Epithelial cell of esophagus (primary cell): Measurements from ENCODE around the gene FAM118A.

Experiments used
- DNase-seq: peaks from one replicate; pipeline ENCODE4 v3.0.0; 2010; ENCODE audit warnings: low read depth
- H3K4me3 ChIP-seq: 2 replicates; pipeline ENCODE4 v1.5.1; 2011; ENCODE audit warnings: mild to moderate bottlenecking, low read length, control low read depth
- TF ChIP-seq, protein P1 (sequence below): IDR thresholded peaks from 2 replicates; pipeline ENCODE4 v1.5.1; 2011; ENCODE audit warnings: low read depth, mild to moderate bottlenecking, low read length, control low read depth, inconsistent platforms; ENCODE audit not compliant: insufficient read depth; ENCODE audit errors: missing control alignments

Gene FAM118A

DNA sequence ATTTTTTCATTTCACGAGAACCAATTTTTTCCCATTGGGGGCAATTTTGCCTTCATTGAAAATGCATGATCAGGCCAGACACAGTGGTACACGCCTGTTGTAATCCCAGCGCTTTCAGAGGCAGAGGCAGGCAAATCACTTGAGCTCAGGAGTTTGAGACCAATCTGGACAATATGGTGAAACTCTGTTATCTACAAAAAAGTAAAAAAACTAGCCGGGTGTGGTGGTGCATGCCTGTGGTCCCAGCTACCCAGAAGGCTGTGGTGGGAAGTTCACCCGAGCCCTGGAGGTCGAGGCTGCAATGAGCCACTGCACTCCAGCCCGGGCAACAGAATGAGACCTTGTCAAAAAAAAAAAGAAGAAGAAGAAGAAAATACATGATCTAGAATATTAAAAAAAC lies 44.2 kb upstream of the FAM118A start:
- TF ChIP-seq, protein P1, sequence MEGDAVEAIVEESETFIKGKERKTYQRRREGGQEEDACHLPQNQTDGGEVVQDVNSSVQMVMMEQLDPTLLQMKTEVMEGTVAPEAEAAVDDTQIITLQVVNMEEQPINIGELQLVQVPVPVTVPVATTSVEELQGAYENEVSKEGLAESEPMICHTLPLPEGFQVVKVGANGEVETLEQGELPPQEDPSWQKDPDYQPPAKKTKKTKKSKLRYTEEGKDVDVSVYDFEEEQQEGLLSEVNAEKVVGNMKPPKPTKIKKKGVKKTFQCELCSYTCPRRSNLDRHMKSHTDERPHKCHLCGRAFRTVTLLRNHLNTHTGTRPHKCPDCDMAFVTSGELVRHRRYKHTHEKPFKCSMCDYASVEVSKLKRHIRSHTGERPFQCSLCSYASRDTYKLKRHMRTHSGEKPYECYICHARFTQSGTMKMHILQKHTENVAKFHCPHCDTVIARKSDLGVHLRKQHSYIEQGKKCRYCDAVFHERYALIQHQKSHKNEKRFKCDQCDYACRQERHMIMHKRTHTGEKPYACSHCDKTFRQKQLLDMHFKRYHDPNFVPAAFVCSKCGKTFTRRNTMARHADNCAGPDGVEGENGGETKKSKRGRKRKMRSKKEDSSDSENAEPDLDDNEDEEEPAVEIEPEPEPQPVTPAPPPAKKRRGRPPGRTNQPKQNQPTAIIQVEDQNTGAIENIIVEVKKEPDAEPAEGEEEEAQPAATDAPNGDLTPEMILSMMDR, result no peak
- H3K4me3 ChIP-seq, result no peak overlapping the region
- no peak for DNase-seq

DNA sequence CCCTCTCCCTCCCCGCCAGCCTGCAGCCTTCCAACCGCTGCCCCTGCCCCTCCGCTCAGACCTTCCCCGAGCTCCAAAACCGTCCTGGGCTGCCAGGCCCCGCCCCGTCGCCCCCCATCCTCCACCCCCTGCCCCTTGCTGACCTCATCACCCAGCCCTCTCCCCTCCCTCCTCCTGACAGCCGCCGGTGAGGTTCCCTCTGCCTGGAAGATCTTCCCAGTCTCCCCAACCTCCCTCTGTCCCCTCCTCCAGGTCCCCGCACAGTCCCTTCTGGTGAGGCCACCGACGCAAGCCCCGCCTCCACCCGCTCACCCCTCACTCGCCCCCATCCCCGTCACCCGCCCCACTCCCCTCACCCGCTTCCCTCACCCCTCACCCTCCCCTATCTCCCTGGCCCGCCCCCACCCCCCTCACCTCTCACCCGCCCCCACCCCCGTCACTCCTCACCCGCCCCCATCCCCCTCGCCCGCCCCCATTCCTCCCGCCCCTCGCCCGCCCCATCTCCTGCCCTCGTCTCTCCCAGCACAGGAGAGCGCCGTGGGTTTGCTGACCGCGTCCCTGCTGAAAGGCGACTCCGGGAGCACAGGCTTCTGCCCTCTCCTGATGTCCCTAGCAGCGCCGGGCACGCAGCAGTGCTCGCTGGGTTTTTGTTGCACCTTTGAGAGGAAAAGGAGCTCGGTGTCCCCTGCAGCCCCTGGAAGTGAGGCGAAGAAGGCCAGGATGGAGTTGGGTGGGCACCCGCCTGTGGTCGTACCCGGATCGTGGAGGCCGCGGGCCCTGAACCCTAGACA lies 41.4 kb upstream of the FAM118A start:
- TF ChIP-seq, protein P1, result no peak
- DNase-seq, result no peak
- H3K4me3 ChIP-seq, result peak overlapping the region; percentile 59

DNA sequence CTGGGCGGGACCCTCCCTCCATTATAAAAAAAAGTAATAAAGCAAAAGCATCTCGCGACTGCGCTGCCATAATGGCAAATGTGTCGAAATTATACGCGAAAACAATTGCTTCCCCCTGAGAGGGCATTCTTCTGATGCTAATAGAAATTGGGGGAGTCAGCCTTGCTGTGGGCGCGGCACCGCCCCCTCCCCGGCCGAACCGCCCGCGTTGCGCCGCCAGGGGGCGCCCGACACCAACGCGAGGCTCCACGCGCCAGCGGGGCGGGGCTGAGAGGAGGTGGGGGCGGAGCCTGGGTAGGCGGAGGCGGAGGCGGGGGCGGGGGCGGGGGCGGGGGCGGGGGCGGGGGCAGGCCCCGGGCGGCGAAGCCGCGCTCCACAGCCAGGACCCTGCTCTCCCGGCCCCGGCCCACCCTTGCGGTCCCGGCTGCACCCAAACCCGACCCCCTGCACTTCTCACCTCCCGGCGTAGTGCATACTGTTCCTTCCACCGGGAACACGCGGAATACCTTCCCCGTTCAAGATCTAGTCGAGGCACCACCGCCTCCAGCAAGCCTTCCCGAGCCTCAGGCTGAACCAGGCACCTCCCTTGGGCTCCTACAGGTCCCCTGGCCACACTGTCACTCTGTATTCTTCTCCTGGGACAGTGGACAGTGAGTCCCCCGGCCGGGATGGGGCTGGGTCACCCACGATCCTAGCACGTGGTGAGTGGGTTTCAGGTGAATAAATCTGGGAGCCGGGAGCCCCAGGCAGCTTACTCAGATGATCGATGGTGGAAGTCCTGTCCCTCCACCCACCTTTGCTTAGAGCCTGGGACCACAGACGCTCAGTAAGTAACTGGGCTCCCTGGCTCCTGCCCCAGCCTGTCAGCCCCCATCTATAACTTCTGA lies 40.5 kb upstream of the FAM118A start:
- TF ChIP-seq, protein P1, result peak; percentile 42
- peak overlapping the region; percentile 59 for H3K4me3 ChIP-seq
- peak; percentile 64 for DNase-seq

DNA sequence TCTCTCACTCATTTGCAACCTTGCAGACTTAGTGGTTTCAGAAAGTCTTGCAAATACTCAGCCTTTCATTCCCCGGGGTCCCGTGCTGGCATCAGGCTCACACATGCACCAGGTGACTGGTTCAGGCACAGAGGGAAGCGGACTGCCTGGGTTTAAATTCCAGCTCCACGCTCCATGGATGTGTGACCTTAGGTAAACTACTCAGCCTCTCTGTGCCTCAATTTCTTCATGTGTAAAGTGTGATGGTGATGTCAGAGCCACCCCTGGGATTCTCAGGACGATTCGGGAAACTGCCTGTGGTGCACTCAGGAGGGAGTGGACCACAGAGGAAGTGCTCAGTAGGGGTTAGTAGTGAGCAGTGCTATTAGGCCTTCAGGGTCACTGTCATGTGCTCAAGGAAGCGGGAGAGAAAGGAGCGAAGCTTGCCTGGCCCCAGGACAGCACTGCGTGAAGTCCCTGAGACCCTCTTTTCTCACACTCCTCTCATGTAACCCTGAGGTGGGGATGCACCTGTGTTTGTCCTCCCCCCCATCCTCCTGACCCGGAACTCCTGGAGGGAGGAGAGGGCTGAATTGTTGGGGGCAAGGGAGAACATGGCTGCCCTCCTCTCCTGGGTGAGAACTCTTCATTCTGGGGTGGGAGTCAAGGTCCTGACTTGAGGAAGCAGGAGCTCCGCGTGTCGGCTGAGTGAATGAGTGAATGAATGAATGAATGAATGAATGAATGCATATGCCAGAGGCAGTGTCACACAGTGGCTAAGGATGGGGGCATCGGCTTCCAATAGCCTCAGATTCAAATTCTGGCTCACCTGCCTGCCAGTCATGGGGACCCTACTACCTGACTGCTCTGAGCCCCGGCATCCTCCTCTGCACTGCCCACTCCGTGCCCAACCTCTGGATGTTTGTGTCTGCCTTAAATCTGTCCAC lies 39.4 kb upstream of the FAM118A start:
- TF ChIP-seq, protein P1, result no peak
- no peak for DNase-seq
- H3K4me3 ChIP-seq, result no peak overlapping the region

DNA sequence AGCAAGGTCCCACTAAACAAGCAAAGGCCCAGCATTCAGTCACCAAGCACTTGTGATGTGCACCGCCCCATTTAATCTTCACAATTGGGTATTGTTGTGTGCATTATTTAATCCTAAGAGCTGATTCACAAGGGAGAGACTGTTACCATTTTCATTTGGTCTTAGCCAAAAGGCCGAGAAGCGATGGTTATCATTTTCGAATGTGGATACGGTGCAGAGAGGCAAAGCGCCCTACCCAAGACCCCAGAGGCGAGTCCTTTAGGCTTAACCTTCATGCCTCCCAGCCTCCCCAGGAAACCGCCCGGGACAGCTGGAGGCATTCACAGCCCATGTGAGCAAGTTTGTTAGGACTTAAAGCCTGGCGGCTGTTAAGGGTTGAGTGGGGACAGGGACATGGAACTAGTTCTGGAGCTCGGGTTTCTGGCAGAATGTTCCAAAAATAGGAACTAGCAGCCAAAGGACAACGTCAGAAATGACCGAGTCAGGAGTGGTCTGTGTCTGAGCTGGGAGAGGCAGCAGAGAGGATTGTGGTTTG lies 38.0 kb upstream of the FAM118A start:
- no peak for DNase-seq
- TF ChIP-seq, protein P1, result no peak
- H3K4me3 ChIP-seq, result no peak overlapping the region

DNA sequence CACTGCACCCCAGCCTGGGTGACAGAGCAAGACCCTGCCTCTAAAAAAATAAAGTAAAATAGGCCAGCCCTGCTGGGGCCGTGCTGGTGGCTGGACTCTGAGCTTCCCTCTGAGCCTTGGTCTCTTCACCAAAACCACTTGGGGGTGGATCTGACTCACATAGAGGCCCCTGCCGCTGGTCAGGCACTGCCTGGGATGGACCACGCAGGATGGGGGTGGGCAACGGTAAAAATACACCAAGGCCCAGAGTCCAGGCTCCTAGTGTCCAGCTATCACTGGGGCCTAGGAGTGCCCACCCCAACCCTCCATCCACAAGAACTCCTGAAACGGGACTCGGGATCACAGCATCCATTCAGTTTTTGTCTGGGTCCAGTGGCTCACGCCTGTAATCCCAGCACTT lies 37.2 kb upstream of the FAM118A start:
- H3K4me3 ChIP-seq, result no peak overlapping the region
- no peak for DNase-seq
- TF ChIP-seq, protein P1, result no peak
